NCI-H1048 (cell line): Measurements from ENCODE around the gene FARP1.

Source experiments
- DNase-seq: peaks from one replicate; lab custom pipeline; 2025; lab: John Stamatoyannopoulos, UW

FARP1 gene

GRCh38 chr13:98332222-98332621, 189.3 kb downstream of the FARP1 start:
- DNase-seq, result no peak

GRCh38 chr13:98332691-98333090, 189.8 kb downstream of the FARP1 start:
- DNase-seq, result no peak

GRCh38 chr13:98333486-98333885, 190.6 kb downstream of the FARP1 start:
- no peak for DNase-seq

GRCh38 chr13:98334620-98335205, 191.8 kb downstream of the FARP1 start:
- no peak for DNase-seq

- no peak for DNase-seq
Observed at GRCh38 chr13:98335721-98336120, 192.8 kb downstream of the FARP1 start.

- no peak for DNase-seq
Observed at GRCh38 chr13:98338310-98338709, 195.4 kb downstream of the FARP1 start.

GRCh38 chr13:98339684-98340425, 197.0 kb downstream of the FARP1 start:
- DNase-seq, result no peak

- DNase-seq, result no peak
Observed at GRCh38 chr13:98342953-98343352, 200.1 kb downstream of the FARP1 start.

GRCh38 chr13:98343461-98343860, 200.6 kb downstream of the FARP1 start:
- no peak for DNase-seq

GRCh38 chr13:98344392-98344791, 201.5 kb downstream of the FARP1 start:
- DNase-seq, result no peak

GRCh38 chr13:98345107-98345935, 202.4 kb downstream of the FARP1 start:
- DNase-seq, result no peak

- no peak for DNase-seq
Observed at GRCh38 chr13:98346904-98347636, 204.2 kb downstream of the FARP1 start.

- no peak for DNase-seq
Observed at GRCh38 chr13:98347756-98348155, 204.9 kb downstream of the FARP1 start.

GRCh38 chr13:98348466-98349200, 205.7 kb downstream of the FARP1 start:
- no peak for DNase-seq

- no peak for DNase-seq
Observed at GRCh38 chr13:98349731-98350305, 206.9 kb downstream of the FARP1 start.

GRCh38 chr13:98350746-98351330, 207.9 kb downstream of the FARP1 start:
- DNase-seq, result no peak

GRCh38 chr13:98351636-98352035, 208.7 kb downstream of the FARP1 start:
- no peak for DNase-seq

- DNase-seq, result no peak
Observed at GRCh38 chr13:98352226-98352625, 209.3 kb downstream of the FARP1 start.

GRCh38 chr13:98353750-98354149, 210.9 kb downstream of the FARP1 start:
- DNase-seq, result no peak

GRCh38 chr13:98358937-98359336, 216.0 kb downstream of the FARP1 start:
- DNase-seq, result no peak

- no peak for DNase-seq
Observed at GRCh38 chr13:98360545-98360944, 217.7 kb downstream of the FARP1 start.
